Esophagus (tissue), 2 donors: ENCODE data around the gene ERICH6B. TPM values are rescaled to one million over a fixed set of nuclear protein-coding genes. Genes with fewer than 3 reads are reported as not detected.

Experiments used
- H3K27ac ChIP-seq, 2 donors: one replicate each; pipeline ENCODE4 v1.5.1; 2013; ENCODE audit warnings: low read depth in 2 of 2, mild to moderate bottlenecking in 2 of 2, inconsistent platforms in 1 of 2, low read length in 1 of 2, moderate library complexity in 1 of 2
- H3K27me3 ChIP-seq, 2 donors: one replicate each; pipeline ENCODE4 v1.6.1; 2013; ENCODE audit warnings: low read length in 2 of 2, control low read depth in 1 of 2, mild to moderate bottlenecking in 1 of 2; ENCODE audit not compliant: insufficient read depth in 2 of 2, control insufficient read depth in 1 of 2
- H3K36me3 ChIP-seq, 2 donors: one replicate each; pipeline ENCODE4 v1.6.1; 2013; ENCODE audit warnings: low read length in 1 of 2; ENCODE audit not compliant: control insufficient read depth in 2 of 2, insufficient read depth in 2 of 2
- H3K4me1 ChIP-seq, 2 donors: one replicate each; pipeline ENCODE4 v1.6.1; 2013; ENCODE audit warnings: low read length in 1 of 2; ENCODE audit not compliant: control insufficient read depth in 2 of 2, insufficient read depth in 2 of 2
- H3K4me3 ChIP-seq, 2 donors: one replicate each; pipeline ENCODE4 v1.5.1; 2013; ENCODE audit warnings: low read length in 2 of 2, mild to moderate bottlenecking in 2 of 2, low read depth in 1 of 2, moderate library complexity in 1 of 2
- H3K9me3 ChIP-seq, 2 donors: one replicate each; pipeline ENCODE4 v1.6.1; 2013; ENCODE audit warnings: mild to moderate bottlenecking in 2 of 2, low read depth in 1 of 2, low read length in 1 of 2, moderate library complexity in 1 of 2; ENCODE audit not compliant: control insufficient read depth in 2 of 2, insufficient read depth in 1 of 2
- whole genome bisulfite sequencing, 2 donors: extraction: QIAGEN DNeasy Blood & Tissue Kit; methylation state at CpG; one replicate each; pipeline ENCODE4 v1.1.7; 2013; 5-methylcytosine and 5-hydroxymethylcytosine counted together
- polyA plus RNA-seq, 2 donors: library from polyadenylated mRNA; stranded (reverse); fragments of 200-250 nt; gene quantifications; one replicate each; pipeline ENCODE4 v1.2.3, GENCODE V29; 2013
- donor health status: healthy with polysubstance abuse.
- donor health status: Bipolar disorder and iron deficiency.

The ERICH6B gene
- polyA plus RNA-seq, 2 donors = not detected

DNA sequence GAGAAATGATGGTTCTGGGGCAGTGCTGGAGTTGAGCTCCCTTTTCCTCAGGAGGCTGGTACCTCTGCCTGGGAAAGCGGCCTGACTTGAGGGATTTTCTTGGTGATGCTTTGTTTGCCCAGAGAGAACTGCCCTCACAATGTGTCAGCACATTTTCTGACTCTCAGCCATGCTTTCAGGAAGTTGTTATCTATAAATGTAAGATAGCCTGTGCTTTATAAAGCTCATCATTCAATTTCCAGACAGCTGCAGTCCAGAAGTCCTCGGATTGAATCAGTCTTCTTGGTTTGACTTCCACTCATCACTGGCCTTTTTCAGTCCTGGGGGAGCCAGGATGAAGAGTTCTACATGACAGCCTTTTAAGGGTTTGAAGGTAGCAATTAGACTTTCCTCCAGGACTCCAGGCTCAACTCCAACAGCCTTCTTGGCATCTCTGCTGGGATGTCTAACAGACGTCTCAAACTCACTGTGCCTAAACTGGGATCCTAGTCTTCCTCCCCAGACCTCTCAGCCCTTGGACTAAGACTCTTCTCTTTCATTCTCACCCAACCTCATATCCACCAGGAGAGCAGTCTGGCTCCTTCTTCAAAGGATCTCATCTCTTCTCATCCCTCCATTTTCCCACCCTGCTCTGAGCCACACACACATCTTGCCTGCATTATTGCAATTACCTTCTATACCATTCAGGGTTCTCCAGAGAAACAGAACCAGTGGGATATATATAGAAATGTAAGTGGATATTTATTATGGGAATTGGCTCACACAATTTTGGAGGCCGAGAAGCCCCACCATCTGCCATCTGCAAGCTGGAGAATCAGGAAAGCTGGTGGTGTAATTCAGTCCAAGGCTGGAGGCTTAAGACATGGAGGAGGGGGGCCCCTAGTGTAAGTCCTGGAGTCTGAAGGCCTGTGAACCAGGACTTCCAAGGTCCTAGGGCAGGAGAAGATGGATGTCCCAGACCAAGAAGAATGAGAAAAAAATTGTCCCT is 13.1 kb downstream of the ERICH6B start:
- Histone ChIP-seq H3K27ac (no peak overlapping the region), H3K27me3 (no peaks in the 10 kb centered on the region), H3K9me3 (no peaks in the 10 kb centered on the region), H3K36me3 (no peaks in the 10 kb centered on the region), H3K4me1 (no peaks in the 10 kb centered on the region), H3K4me3 (no peak overlapping the region)
- WGBS, 2 donors = 59 to 60% methylated on average over 4 of the region's 4 CpGs

DNA sequence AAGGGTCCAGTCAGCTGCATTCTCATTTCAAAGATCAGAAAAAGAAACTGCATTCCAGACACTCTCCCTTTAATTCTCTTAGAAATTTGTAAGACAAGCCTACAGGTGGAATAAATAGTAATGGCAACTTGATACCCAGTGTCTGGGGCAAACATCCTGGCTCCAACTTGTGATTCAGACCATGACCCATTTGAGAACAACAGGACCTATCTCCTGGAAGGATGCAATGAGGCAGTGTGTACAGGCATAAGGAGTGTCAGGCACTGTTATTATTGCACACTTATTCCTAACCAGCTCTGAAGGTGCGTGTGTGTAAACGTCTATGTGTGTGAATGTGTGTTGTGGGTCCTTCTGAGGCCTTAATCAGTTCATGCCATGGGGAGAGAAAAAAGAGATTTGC is 13.9 kb downstream of the ERICH6B start:
- Histone ChIP-seq H3K27me3 (no peaks in the 10 kb centered on the region), H3K9me3 (no peaks in the 10 kb centered on the region), H3K4me3 (no peak overlapping the region), H3K36me3 (no peaks in the 10 kb centered on the region), H3K4me1 (no peaks in the 10 kb centered on the region), H3K27ac (no peak overlapping the region)
- 86 to 89% methylated on average over 2 of the region's 2 CpGs for WGBS, 2 donors

DNA sequence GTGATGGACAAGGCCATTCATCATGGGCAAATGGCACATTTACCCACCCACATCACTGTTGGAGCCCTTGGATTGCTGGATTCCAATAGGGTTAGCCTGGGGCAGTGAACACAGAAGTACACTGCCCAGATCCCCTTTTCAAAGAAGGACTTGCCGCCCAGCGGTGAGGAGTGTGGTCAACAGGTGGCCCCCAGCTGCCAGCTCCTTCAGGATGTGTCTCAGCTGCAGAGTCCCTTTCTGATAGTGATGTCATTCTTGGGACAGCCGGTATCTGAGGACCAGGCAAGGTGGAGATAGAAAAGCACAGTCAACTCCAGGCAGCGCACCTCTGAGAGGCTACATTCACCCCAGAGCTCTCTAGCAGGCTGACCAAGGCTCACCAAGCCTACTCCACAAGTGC is 16.9 kb downstream of the ERICH6B start:
- peaks cover 0 to 3% of the 10 kb centered on the region in 2 donors for H3K27me3 ChIP-seq
- whole genome bisulfite sequencing, 2 donors = 88 to 91% methylated on average over 4 of the region's 4 CpGs
- H3K9me3 ChIP-seq = no peaks in the 10 kb centered on the region
- H3K36me3 ChIP-seq = no peaks in the 10 kb centered on the region
- no peaks in the 10 kb centered on the region for H3K4me1 ChIP-seq
- H3K4me3 ChIP-seq = no peak overlapping the region
- no peak overlapping the region for H3K27ac ChIP-seq

DNA sequence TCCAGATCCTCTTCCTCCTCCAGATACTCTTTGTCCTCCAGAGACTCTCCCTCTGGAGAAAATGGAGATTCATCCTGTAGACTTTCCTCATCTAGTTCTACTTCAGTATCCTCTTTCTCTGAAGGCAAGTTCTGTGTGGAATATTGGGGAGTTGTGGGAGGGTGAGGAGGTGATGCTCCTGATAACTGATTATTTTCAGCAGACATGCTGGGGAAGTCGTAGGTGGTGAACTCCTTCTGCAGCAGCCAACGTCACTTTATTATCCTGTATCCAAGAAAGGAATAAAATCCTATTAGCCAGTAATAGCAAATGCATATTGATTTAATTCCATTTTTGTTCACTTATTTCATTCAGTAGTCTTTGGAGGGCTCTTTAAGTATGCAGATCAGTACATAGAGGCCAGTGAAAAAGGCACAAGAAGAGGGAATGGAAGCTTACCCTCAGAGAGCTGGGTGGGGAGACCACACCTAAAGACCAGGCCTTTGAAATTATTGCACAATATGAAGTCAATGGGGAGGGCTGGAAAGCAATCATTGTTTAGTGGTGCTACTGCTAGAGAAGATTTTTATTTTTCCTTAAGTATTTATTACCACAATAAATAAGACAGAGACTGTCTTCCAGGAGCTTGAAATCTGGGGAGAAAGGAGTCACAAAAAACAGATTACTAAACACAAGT is 18.6 kb downstream of the ERICH6B start:
- Histone ChIP-seq H3K9me3 (no peaks in the 10 kb centered on the region), H3K36me3 (no peaks in the 10 kb centered on the region), H3K4me1 (no peaks in the 10 kb centered on the region), H3K27ac (no peak overlapping the region), H3K4me3 (no peak overlapping the region), H3K27me3 (peaks cover 0 to 3% of the 10 kb centered on the region in 2 donors)
- 76 to 79% methylated on average over 2 of the region's 2 CpGs for WGBS, 2 donors

DNA sequence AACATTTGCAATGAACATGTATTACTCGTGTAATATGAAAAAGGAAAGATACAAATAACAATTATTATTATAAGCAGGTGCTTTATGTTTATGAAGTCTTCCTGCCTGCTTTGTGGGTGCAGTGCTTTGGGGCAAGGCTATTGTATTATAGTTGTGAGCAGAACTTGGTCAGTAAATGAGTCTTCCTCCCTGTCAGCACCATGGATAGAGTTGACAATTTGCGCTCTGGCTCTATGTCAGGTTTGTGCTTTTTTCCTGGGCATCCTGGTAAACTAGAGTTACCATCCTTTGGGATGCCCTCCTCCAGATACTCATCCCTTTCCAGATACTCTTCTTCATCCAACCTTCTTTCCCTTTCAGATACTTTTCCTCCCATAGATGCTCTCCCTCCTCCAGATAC is 19.6 kb downstream of the ERICH6B start:
- Histone ChIP-seq H3K27me3 (peaks cover 0 to 3% of the 10 kb centered on the region in 2 donors), H3K4me3 (no peak overlapping the region), H3K27ac (no peak overlapping the region), H3K9me3 (no peaks in the 10 kb centered on the region), H3K36me3 (no peaks in the 10 kb centered on the region), H3K4me1 (no peaks in the 10 kb centered on the region)
- WGBS, 2 donors = 58 to 63% methylated on average over 2 of the region's 2 CpGs

DNA sequence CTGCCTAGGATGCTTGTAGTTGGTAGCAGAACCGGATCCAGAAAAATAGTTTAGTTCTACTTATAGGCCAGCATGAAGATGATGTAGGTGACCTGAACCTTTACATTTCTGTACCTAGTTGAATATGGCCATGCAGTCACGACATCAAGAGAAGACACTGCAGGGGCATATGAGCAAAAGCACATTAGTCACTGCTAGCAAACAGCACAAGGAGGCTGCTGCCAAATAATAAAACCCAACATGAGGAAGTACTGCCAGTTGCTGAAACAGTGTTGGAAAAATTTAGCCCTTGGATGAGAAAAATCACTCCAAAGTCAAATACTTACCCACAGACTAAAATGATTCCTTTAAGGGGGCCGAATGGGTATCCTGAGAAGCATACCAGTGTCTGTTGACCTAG is 20.8 kb downstream of the ERICH6B start:
- no peak overlapping the region for H3K4me3 ChIP-seq
- no peak overlapping the region for H3K27ac ChIP-seq
- H3K36me3 ChIP-seq = no peaks in the 10 kb centered on the region
- H3K9me3 ChIP-seq = no peaks in the 10 kb centered on the region
- 43 to 49% methylated on average over 3 of the region's 3 CpGs for WGBS, 2 donors
- peaks cover 0 to 3% of the 10 kb centered on the region in 2 donors for H3K27me3 ChIP-seq
- H3K4me1 ChIP-seq = no peaks in the 10 kb centered on the region

DNA sequence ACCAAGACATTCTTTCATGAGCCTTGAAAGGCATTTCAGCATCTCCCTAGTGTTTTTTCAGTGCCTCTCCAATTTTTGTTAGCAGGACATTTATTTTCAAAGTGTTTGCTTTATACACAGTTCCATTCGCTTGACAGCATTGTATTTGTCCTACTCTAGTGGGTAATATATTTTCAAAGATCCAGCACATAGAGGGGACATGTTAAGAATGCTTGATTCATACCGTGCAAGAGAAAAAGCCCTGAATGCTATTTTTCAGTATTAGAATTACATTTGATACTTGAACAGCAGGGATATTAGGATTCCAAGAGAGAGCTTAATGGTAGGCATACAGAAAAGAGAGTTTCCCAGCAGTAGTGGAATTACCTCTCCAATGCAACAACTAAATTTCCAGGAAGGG is 21.3 kb downstream of the ERICH6B start:
- H3K36me3 ChIP-seq = no peaks in the 10 kb centered on the region
- no peaks in the 10 kb centered on the region for H3K4me1 ChIP-seq
- H3K27me3 ChIP-seq = peaks cover 0 to 3% of the 10 kb centered on the region in 2 donors
- WGBS, 2 donors = 60 to 63% methylated on average over 2 of the region's 2 CpGs
- H3K27ac ChIP-seq = no peak overlapping the region
- H3K9me3 ChIP-seq = no peaks in the 10 kb centered on the region
- no peak overlapping the region for H3K4me3 ChIP-seq

DNA sequence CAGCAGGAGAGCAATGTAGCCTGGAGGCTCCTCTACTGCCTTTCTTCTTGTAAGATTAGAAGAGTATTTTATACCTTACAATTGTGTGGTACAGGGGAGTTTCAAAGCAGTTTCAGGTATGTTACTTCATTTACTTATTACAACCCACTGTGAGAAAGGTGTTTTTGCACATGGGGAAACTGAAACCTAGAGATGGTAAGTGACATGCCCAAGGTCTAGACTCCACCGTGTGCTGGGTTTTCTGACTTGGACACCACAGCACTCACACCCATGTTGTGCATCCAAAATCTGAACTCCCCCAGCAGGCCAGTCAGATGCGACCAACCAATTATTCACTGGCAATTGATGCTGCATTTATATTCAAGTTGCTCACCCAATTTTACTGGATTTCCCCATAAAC is 22.8 kb downstream of the ERICH6B start:
- 79 to 84% methylated on average over 2 of the region's 2 CpGs for WGBS, 2 donors
- H3K9me3 ChIP-seq = no peaks in the 10 kb centered on the region

DNA sequence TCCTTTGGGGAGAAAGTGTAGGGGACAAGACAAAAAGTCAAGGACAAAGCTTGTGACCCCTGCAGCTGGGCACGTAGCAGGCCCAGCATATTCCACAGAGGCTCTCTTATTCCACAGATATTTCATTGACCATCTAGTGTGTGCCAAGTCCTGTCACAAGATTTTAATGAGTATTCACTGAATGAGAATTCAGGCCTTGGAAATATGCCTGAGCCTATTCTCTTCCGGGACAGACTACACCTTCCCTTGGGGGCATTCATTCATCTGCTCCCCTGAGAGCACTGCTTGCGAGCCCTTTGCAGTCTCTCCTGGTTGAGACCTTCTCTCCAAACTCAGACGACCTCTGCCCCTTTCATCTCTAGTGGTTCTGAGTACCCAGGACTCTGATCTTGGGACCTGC is 25.5 kb downstream of the ERICH6B start:
- H3K4me1 ChIP-seq = no peaks in the 10 kb centered on the region
- H3K27ac ChIP-seq = no peak overlapping the region
- H3K36me3 ChIP-seq = no peaks in the 10 kb centered on the region
- H3K4me3 ChIP-seq = no peak overlapping the region
- peaks cover 0 to 3% of the 10 kb centered on the region in 2 donors for H3K27me3 ChIP-seq
- 55 to 56% methylated on average over 4 of the region's 4 CpGs for WGBS, 2 donors
- no peaks in the 10 kb centered on the region for H3K9me3 ChIP-seq

More for the DNA sequence above, 22.8 kb downstream of the ERICH6B start:
- H3K4me3 ChIP-seq = no peak overlapping the region
- peaks cover 0 to 3% of the 10 kb centered on the region in 2 donors for H3K27me3 ChIP-seq
- H3K27ac ChIP-seq = no peak overlapping the region
- no peaks in the 10 kb centered on the region for H3K4me1 ChIP-seq
- no peaks in the 10 kb centered on the region for H3K36me3 ChIP-seq
